ENCODE results near the gene SLC38A4. TPM values are rescaled to one million over a fixed set of nuclear protein-coding genes. Genes with fewer than 3 reads are reported as not detected.

SLC38A4 gene
- total RNA-seq, 2 experiments from 2014 or later: not detected

DNA sequence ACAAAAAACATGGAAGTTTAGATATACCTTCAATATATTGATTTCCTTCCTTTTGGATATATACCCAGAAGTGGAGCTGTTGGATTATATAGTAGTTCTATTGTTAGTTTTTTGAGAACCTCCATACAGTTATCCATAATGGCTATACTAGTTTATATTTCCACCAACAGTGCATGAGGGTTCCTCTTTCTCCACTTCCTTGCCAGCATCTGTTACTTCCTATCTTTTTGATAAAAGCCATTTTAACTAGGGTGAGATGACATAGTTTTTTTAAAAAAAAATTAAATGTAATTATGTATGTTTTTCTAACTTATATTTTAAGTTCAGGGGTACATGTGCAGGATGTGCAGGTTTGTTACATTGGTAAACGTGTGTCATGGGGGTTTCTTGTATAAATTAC, 10.0 kb upstream of the SLC38A4 start:
- no peaks in the 10 kb centered on the region for H3K9me3 Mint-ChIP-seq
- intact Hi-C loops (cut with micrococcal nuclease): no loop called here
- H3K27ac Mint-ChIP-seq: no peak overlapping the region
- H3K36me3 Mint-ChIP-seq (ENCODE audit: low read depth): no peaks in the 10 kb centered on the region
- no peak overlapping the region for H3K4me3 Mint-ChIP-seq
- peaks cover 43% of the 10 kb centered on the region for H3K27me3 Mint-ChIP-seq
- TF ChIP-seq, protein P1, sequence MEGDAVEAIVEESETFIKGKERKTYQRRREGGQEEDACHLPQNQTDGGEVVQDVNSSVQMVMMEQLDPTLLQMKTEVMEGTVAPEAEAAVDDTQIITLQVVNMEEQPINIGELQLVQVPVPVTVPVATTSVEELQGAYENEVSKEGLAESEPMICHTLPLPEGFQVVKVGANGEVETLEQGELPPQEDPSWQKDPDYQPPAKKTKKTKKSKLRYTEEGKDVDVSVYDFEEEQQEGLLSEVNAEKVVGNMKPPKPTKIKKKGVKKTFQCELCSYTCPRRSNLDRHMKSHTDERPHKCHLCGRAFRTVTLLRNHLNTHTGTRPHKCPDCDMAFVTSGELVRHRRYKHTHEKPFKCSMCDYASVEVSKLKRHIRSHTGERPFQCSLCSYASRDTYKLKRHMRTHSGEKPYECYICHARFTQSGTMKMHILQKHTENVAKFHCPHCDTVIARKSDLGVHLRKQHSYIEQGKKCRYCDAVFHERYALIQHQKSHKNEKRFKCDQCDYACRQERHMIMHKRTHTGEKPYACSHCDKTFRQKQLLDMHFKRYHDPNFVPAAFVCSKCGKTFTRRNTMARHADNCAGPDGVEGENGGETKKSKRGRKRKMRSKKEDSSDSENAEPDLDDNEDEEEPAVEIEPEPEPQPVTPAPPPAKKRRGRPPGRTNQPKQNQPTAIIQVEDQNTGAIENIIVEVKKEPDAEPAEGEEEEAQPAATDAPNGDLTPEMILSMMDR (IDR thresholded peaks at IDR 0.05): no peak
- no peak for ATAC-seq
- H3K4me1 Mint-ChIP-seq (ENCODE audit: low read depth): peaks cover 9% of the 10 kb centered on the region
- no peak for DNase-seq
- CTCF ChIA-PET: no interaction called here
- POLR2A ChIA-PET: no interaction called here

DNA sequence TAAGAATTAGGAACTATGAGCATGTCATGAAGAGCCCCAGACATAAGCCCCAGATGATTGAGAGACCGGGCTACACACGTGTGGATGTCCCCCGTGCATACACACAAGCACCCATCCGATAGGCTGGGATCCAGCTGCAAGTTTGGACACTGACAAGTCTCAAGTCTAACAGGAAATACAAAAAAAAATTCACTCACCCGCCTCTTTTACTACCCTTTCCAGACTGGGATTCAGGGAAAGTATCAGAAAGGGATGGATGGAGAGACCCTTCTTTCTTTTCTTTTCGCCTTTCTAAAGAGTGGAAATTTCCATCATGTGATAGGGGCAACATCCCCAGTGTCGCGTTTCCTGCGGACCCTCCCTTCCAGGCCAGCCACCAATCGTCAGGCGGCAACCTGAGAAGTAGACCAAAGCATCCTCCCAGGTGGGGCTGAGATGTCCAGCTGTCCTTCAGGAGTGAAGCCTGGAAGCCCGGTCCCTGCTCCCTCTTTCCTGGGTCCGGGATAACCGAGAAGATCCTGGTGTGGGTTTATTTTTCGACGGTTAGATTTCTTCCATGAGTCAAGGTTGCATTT, 6.4 kb upstream of the SLC38A4 start:
- H3K27me3 Mint-ChIP-seq: peaks cover 52% of the 10 kb centered on the region
- intact Hi-C loops (cut with micrococcal nuclease): no loop called here
- ChIA-PET CTCF (no interaction called here), POLR2A (no interaction called here)
- H3K36me3 Mint-ChIP-seq (ENCODE audit: low read depth): no peaks in the 10 kb centered on the region
- H3K9me3 Mint-ChIP-seq: no peaks in the 10 kb centered on the region
- no peak overlapping the region for H3K27ac Mint-ChIP-seq
- TF ChIP-seq, protein P1 (IDR thresholded peaks at IDR 0.05): no peak
- no peak for DNase-seq
- no peak for ATAC-seq
- peak overlapping the region; percentile 24 for H3K4me3 Mint-ChIP-seq
- peaks cover 10% of the 10 kb centered on the region for H3K4me1 Mint-ChIP-seq (ENCODE audit: low read depth)

DNA sequence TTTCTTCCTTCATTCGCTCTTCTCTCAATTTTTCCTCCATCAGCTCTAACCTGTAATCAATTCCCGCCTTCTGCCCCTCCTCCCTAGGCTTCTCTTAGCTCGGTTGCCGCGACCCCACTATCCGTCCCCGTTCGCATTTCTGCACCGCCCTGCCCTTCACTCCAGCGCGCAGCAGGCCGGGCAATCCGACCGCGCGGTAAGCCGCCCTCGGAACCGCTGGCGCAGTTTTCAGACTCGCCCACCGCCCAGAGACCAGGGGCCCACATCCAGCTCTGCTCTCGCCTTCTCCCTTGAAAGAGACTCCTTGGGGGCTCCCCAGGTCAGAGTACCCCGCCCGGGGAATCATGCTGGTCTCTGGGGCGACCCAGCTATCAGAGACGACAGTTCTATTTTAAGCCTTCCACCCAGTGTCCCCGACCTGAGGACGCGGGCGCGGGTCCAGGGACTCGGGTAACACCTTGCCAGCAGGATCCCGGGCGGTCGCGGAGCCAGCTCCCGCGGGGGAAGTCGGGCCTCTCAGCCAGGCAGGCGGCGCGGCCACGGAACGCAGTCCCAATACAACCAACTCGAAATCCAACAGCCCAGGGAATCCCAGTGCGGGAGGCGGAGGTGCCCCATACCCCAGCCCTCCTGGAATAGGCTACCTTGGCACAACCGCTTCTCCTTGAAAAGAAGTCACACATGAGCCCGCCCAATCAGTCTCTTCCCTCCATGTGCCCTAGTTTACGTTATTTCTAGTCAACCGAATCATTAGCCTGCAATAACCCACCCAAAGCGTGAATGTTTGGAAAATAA, 5.7 kb upstream of the SLC38A4 start:
- intact Hi-C loops (cut with micrococcal nuclease): no loop called here
- no peak overlapping the region for H3K27ac Mint-ChIP-seq
- H3K4me3 Mint-ChIP-seq: peak overlapping the region; percentile 24
- no peaks in the 10 kb centered on the region for H3K9me3 Mint-ChIP-seq
- CTCF ChIA-PET: interaction anchor here (0.9 to 1.5 kb wide), 3 partner anchors 190 to 706 kb away, joined by 3 to 4 read pairs (median 4); no protein-coding TSS in a partner anchor
- DNase-seq (peak; percentile 3), ATAC-seq (peak; percentile 47)
- H3K36me3 Mint-ChIP-seq (ENCODE audit: low read depth): no peaks in the 10 kb centered on the region
- H3K4me1 Mint-ChIP-seq (ENCODE audit: low read depth): peaks cover 10% of the 10 kb centered on the region
- H3K27me3 Mint-ChIP-seq: peaks cover 53% of the 10 kb centered on the region
- POLR2A ChIA-PET: interaction anchor here (1.3 kb wide), 2 partner anchors 445 to 562 kb away, joined by 3 to 4 read pairs; no protein-coding TSS in a partner anchor
- TF ChIP-seq, protein P1 (IDR thresholded peaks at IDR 0.05): no peak

DNA sequence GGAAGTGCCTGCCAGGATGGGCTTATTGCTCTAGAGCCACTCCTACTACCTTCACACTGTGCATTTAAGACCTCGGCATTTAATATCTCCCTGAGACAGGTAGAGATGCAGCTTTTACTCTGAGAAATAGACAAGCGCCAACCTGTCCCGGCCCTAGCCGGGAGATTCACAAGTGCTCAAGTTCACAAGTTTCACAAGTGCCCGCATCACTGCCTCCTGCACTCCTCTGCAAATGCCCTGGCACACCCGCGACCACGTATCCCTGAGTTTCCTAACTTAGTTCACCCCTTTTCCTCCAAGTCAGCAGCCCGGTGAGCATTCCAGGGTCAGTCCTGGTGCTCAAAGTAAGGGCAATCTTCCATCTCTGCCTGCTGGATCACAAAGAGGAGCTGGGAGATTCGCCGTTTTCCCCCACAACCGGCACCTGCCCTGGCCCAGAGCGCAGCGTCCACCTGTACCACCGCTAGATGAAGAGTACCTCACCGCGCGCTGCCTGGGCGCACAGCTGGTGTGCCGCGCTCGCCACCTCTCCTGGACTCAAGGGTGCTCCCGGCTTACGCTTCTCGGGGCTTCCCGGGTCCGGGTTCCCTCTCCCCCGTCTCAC, 5.0 kb upstream of the SLC38A4 start:
- POLR2A ChIA-PET: interaction anchor here (1.3 kb wide), 2 partner anchors 444 to 561 kb away, joined by 3 to 4 read pairs; no protein-coding TSS in a partner anchor
- Mint-ChIP-seq H3K27ac (no peak overlapping the region), H3K36me3 (ENCODE audit: low read depth) (no peaks in the 10 kb centered on the region), H3K9me3 (no peaks in the 10 kb centered on the region), H3K4me1 (ENCODE audit: low read depth) (peaks cover 10% of the 10 kb centered on the region), H3K4me3 (peak overlapping the region; percentile 24), H3K27me3 (peaks cover 59% of the 10 kb centered on the region)
- CTCF ChIA-PET: interaction anchor here (0.9 to 1.5 kb wide), 3 partner anchors 190 to 705 kb away, joined by 3 to 4 read pairs (median 4); no protein-coding TSS in a partner anchor
- TF ChIP-seq, protein P1 (IDR thresholded peaks at IDR 0.05): no peak
- DNase-seq: peak; percentile 2
- intact Hi-C loops (cut with micrococcal nuclease): no loop called here
- no peak for ATAC-seq

All from activated CD8-positive, alpha-beta T cell treated with anti-CD3 and anti-CD28 coated beads for 36 hours (primary cell).